Activated CD4-positive, alpha-beta T cell treated with anti-CD3 and anti-CD28 coated beads, Interleukin-2, amount 50 U/mL, for 16 hours (primary cell): ENCODE data around the gene ABHD15.

ENCODE experiments used
- DNase-seq: peaks from one replicate; pipeline ENCODE4 v3.0.0-alpha.2; 2020

Gene ABHD15

GRCh38 chr17:29514792-29515191 lies 52.0 kb downstream of the ABHD15 start:
- DNase-seq = no peak

GRCh38 chr17:29510953-29511352 lies 55.9 kb downstream of the ABHD15 start:
- DNase-seq = no peak
